GM18861 (cell line): ENCODE results near the gene MT1E.
A peak's percentile ranks its signal among the peaks of the same experiment; 100 is the strongest.
"Not testable (repeated sequence)": the region's sequence is repeated elsewhere in the genome, so short reads cannot be mapped to it uniquely, and the experiment has no call there.

Source experiments
- ATAC-seq: cut with Tn5 transposase; IDR thresholded peaks from one replicate; pipeline ENCODE4 v1.9.1; 2021; ENCODE audit not compliant: unreplicated experiment

Gene MT1E

GRCh38 chr16:56606476-56607108, 19.0 kb upstream of the MT1E start:
- no peak for ATAC-seq

DNA sequence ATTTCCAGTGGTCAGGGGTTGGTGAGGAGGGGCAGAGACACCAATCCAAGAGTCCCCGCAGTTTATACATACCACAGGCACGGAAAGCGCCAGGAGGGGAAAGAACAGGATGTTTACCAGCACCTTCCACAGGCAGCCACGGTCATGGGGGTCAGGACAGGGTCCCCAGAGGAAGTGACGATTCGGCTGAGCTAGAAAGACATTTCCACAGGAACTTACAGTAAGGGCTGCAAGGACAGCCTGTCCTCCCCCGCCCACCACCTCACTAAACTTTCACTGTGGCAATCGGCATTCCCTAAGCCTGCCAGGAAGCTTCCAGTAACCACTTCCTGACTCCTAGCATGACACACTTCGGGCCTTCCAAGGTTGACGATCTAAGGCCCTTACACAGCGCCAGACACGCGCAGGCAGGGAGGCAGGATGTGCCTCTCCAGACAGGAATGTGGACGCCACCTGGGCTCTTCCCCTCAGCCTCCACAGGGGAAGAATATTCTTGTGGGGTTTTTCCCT, 18.4 kb upstream of the MT1E start:
- no peak for ATAC-seq

- no peak for ATAC-seq
These were observed 17.9 kb upstream of the MT1E start for GRCh38 chr16:56607675-56608042.

DNA sequence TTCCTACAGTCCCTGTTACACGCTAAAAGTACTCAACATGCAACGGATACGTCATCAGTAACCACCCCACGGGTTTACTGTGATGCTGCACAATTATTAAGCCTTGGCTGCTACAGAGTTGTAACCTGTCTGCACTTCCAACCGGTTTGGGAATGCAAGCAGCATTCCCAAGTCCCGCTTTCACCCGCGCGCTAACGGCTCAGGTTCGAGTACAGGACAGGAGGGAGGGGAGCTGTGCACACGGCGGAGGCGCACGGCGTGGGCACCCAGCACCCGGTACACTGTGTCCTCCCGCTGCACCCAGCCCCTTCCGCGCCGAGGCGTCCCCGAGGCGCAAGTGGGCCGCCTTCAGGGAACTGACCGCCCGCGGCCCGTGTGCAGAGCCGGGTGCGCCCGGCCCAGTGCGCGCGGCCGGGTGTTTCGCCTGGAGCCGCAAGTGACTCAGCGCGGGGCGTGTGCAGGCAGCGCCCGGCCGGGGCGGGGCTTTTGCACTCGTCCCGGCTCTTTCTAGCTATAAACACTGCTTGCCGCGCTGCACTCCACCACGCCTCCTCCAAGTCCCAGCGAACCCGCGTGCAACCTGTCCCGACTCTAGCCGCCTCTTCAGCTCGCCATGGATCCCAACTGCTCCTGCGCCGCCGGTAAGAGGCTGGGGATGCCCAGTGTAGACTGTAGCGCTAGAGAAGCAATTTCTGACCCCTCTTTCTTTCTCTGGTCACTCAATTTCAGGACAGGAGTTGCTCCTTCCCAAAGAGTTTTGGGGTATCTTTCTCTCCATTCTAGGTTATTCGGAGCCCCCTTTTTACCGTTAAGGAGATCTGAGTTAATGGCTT, 17.3 kb upstream of the MT1E start, which contains the start of gene MT2A:
TSS of gene MT2A (plus strand) at position 542 of the 833 bp plus-strand sequence. CDS start at position 614, 72 bp downstream.
- peak; percentile 76 for ATAC-seq

DNA sequence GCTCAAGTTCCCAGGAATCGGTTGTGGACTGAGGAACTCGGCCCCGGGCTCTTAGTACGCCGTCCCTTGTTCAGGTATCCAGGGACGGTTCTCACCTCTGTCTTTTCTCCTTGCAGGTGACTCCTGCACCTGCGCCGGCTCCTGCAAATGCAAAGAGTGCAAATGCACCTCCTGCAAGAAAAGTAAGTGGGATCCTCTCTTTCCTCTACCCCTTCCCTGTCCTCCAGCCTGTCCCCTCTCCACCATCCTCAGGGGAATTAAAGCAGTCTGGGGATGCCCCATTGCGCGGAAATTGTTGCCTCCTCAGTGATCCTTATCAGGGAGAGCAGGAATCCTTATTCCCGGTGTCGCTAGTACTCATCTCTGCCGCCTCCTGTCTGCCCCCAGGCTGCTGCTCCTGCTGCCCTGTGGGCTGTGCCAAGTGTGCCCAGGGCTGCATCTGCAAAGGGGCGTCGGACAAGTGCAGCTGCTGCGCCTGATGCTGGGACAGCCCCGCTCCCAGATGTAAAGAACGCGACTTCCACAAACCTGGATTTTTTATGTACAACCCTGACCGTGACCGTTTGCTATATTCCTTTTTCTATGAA, 16.6 kb upstream of the MT1E start:
- ATAC-seq, result no peak

DNA sequence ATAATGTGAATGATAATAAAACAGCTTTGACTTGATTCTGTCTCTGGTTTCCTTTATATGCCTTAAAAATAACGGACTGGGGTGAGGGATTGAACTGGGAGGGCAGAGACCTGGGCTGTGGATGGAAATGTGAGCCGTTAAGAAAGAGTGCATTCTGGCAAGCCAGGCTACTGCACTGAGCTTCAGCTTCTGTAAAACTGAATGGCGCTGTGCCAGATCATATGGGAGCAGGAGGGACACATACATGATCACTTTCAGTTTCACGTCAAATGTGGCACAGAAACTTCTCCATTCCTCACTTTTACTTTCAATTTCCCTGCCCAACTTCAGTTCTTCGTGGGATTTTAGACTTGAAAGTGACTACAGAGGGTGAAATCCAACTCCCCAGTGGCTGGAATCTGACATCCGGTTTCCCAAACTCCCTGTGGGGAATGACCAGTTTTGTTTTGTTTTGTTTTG, 16.1 kb upstream of the MT1E start:
- ATAC-seq, result peak; percentile 38

DNA sequence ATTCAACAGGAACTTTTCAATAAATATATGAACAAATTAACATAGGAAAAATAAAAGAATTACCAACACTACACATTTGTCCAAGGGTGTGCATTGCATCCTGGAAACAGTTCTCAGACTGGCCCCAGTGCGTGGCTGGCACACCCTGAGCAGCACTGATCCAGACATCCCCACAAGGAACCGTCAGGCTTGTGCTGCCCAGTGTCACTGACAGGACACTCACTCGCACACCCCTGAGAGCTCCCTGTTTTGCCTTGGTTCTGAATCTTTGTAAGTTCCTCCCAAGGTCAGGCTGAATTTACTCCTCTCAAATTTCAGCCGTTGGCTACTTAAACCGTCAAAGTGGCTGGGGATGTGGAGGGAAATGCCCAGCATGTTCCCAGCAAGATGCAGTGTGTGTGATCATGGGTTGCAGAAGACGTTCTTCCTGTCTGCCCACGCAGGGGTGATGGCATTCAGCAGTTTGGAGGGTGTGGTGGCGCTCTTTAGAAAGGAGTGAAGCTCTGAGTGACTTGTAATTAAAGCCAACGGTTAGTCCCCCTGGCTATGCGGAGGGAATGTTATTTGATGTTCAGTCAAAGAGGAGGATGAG, 15.5 kb upstream of the MT1E start:
- no peak for ATAC-seq

DNA sequence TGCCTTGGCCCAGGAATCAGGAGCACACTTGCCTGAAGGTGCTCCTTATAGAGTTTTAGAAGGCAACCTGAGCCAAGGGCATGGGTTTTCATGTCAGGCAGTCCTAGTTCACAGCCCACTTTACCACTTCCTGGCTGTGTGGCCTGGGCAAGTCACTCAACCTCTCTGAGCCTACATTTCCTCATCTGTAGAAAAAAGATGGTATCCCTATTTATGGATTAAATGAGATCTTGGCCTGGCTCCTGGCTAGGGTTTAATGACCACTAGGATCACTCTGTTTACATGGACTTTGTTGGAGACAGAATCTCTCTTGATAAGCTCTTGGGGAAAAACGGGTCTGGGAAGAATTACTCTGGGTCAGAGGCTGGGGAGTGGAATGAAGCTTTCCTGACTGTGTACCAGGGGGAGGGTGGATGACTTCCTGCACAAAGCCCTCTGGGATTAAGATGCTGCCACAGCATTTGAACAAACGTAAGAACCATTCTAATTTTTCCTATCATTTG, 14.9 kb upstream of the MT1E start:
- no peak for ATAC-seq

DNA sequence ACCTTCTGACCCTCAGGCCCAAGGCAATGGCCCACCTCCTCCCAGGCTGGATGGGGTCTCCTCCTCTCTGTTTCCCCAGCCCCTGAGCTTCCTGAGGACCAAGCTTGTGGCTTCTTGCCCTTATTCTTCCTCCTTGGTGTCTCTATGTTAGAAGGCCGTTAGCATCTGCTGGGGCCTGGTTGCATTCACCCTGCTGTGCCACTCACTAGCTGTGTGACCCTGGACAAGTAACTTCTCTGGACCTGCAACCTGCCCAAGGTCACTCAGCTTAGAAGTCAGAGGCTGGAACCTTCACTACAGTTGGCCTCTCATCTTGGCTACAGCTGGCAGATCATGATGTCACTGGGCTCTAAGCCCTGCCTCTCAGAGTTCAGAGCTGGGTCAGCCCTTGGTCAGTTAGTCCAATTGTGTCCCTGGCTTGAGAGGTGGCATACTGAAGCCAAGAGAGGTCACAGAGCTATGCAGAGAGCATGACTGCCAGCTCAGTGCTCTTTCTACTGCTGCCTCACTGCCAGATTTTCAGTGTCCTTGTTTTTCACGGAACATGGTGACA, 14.2 kb upstream of the MT1E start:
- ATAC-seq, result no peak

DNA sequence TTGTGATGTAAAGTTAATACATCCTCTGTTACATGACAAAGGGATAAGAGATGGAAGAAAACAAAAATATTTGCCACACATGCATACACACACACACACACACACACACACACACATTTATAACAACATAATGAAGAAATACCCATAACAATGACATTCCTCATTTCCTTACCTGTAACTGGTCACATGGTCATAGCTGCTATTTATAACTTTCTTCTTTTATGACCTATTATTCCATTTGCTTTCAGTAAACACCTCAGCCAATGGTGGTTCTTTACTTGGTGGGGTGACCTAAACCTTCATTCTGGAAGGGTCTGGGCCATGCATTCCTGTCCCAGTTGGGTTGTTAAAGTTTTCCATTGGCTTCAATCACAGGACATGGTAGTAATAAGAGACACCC, 11.9 kb upstream of the MT1E start:
- ATAC-seq, result no peak

DNA sequence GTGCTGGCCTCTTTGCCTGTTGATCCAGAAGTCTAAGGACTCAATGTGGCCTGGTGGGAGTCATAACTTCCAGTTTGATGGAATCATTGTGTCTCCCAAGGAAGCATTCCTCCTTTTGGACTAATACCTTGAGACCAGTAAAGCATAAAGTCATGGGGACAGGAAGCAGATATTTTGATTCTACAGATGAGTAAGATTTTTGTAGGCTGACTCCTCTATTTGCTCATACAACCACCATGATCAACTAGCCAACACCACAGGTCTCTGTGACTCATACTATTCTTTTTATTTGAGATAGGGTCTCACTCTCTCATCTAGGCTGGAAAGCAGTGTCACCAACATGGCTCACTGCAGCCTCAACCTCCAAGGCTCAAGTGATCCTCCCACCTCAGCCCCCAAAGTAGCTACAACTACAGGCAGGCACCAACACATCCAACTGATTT, 11.0 kb upstream of the MT1E start:
- ATAC-seq, result no peak

DNA sequence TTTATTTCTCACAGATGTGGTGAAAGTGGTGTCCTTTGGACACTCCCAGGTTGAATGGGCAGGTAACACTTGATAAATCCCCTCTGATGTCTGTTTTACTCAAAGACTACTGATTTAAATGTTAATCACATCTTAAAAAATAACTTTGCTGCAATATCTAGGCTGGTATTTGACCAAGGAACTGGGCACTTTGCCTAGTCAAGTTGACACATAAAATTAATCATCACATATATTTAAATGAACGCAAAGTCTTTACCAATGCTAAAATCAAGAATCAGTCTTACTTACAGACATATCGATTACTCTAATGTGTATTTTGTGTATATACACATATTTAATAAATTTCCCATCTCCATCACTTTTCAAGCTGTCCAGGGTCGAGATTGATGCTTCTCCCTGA, 10.2 kb upstream of the MT1E start:
- no peak for ATAC-seq

GRCh38 chr16:56616608-56617211, 8.9 kb upstream of the MT1E start:
- no peak for ATAC-seq

DNA sequence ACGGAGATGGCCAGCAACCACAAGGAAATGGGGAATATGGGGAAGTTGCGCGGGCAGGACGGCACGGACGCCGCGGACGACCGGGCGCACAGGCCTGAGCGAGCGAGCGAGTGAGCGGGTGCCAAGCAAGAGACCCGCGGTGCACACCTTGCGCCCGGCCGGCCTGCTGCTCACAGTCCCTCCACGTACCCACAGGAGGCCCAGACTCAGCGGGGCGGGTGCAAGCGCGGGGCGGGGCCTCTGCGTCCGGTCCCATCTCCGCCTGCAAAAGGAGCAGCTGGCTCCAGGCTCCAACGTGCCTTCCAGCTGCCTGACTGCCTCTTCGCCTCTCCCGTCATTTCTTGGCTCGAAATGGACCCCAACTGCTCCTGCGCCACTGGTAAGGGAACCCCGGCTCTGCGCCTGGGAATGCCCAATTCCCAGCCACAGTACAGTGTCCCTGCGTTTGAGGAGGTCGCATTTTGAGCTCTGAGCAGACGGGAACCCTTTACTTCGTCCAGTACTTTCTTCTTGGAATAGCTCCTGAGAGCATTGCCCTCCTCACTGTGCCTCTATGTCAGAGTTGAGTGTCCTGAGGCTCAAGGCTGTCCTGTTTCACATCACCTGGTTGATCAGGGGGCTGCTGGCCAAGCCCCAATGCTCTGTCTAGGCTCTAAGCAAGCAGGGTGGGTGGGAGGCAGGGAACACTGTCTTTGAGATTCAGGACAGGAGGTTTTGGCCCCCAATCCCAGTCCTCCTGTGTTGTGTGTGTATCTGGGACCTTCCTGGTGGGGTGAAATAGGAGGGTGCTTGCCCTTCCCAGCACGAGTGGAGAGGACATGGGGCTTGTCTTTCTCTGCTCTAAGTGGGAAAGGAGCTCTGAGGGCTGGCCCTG, 8.1 kb upstream of the MT1E start:
- no peak for ATAC-seq

GRCh38 chr16:56618138-56618537, 7.4 kb upstream of the MT1E start:
- ATAC-seq, result no peak

DNA sequence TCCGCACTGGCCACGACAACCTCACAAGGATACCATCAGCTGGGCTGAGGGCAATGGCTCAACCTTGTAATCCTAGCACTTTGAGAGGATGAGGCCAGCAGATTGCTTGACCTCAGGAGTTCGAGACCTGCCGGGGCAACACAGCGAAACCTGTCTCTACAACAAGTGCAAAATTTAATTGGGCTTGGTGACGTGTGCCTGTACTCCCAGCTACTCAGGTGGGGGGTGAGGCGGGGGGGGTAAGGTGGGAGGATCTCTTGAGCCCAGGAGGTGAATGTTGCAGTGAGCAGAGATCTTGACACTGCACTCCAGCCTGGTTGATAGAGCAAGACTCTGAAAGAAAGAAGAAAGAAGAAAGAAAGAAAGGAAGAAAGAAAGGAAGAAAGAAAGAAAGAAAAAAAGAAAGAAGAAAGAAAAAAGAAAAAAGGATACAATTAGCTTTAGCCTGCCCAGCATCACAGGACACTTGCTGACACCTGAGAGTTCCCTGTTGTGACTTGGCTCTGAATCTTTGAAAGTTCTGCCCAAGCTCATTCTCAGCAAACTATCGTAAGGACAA, 5.2 kb upstream of the MT1E start:
- ATAC-seq, result no peak

DNA sequence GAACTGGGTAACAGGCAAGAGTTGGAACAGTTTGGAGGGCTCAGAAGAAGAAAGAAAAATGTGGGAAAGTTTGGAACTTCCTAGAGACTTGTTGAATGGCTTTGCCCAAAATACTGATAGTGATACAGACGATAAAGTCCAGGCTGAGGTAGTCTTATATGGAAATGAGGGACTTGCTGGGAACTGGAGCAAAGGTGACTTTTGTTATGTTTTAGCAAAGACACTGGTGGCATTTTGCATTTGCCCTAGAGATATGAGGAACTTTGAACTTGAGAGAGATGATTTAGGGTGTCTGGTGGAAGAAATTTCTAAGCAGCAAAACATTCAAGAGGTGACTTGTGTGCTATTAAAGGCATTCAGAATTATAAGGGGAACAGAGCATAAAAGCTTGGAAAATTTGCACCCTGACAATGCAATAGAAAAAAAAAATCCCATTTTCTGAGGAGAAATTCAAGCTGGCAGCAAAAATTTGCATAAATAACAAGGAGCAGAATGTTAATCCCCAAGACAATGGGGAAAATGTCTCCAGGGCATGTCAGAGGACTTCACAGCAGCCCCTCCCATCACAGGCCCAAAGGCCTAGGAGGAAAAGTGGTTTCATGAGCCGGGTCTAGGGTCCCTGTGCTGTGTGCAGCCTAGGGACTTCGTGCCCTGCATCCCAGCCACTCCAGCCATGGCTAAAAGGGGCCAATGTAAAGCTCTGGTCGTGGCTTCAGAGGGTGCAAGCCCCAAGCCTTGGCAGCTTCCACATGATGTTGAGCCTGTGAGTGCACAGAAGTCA, 3.7 kb upstream of the MT1E start:
- not testable (repeated sequence) for ATAC-seq

- not testable (repeated sequence) for ATAC-seq
These were observed 2.4 kb upstream of the MT1E start for GRCh38 chr16:56623184-56623583.
